ENCODE results near the gene GAB1. TPM values are rescaled to one million over a fixed set of nuclear protein-coding genes. Genes with fewer than 3 reads are reported as not detected.

GAB1 gene
- 10 to 100 TPM; 61.3 to 64.5 TPM for total RNA-seq
- 19.7 TPM for polyA plus RNA-seq (ENCODE audit: insufficient read depth, low read depth, low replicate concordance)
- long read RNA-seq, donor 1, partial matches to known transcripts, result 11 of 12 reads
- long read RNA-seq, donor 1, other reads (novel, unspliced or antisense), result 0 of 12 reads
- long read RNA-seq, donor 2, full-length matches to known transcripts, result 2 of 2 reads
- long read RNA-seq, donor 2, partial matches to known transcripts, result 0 of 2 reads
- long read RNA-seq, donor 2, other reads (novel, unspliced or antisense), result 0 of 2 reads

- H3K36me3 ChIP-seq (ENCODE audit: low read depth, missing control alignments), result no peaks in the 10 kb centered on the region
- WGBS, 2 donors, result 1% methylated on average over 50 to 81 of the region's 81 CpGs
- H3K9me3 ChIP-seq, result no peaks in the 10 kb centered on the region
- H3K4me3 ChIP-seq, result peak within 1 kb of the TSS; percentile 87 to 96
- peak; percentile 81 for DNase-seq
- intact Hi-C loops (cut with DNase I; ENCODE audit: low total_unique reads), result no loop called here
- no peaks in the 10 kb centered on the region for H3K27me3 ChIP-seq
- H3K27ac ChIP-seq, result peak within 1 kb of the TSS; percentile 96 to 97
- H3K4me1 ChIP-seq, result peaks cover 12% of the 10 kb centered on the region
- TF ChIP-seq CTCF (IDR thresholded peaks at IDR 0.05) (no peak), POLR2A (IDR thresholded peaks at IDR 0.05) (no peak)
Observed at GRCh38 chr4:143336781-143337599, at the start of gene GAB1. Gene GAB1 (plus strand): TSS chr4:143336876. CDS start chr4:143337189, 313 bp downstream.

- H3K27me3 ChIP-seq, result no peaks in the 10 kb centered on the region
- H3K9me3 ChIP-seq, result no peaks in the 10 kb centered on the region
- H3K4me3 ChIP-seq, result no peak overlapping the region
- peak overlapping the region in 1 of 2 donors; percentile 63 for H3K27ac ChIP-seq
- 65 to 69% methylated on average over 3 of the region's 3 CpGs for WGBS, 2 donors
- H3K36me3 ChIP-seq (ENCODE audit: low read depth, missing control alignments), result no peaks in the 10 kb centered on the region
- intact Hi-C loops (cut with DNase I; ENCODE audit: low total_unique reads), result no loop called here
- no peak for TF ChIP-seq CTCF (IDR thresholded peaks at IDR 0.05)
- no peak for TF ChIP-seq POLR2A (IDR thresholded peaks at IDR 0.05)
- DNase-seq, result no peak
- no peaks in the 10 kb centered on the region for H3K4me1 ChIP-seq
Observed at GRCh38 chr4:143287572-143287923, 49.1 kb upstream of the GAB1 start.

- TF ChIP-seq POLR2A (IDR thresholded peaks at IDR 0.05), result no peak
- no peak for TF ChIP-seq CTCF (IDR thresholded peaks at IDR 0.05)
- H3K27me3 ChIP-seq, result no peaks in the 10 kb centered on the region
- no peaks in the 10 kb centered on the region for H3K36me3 ChIP-seq (ENCODE audit: low read depth, missing control alignments)
- no peaks in the 10 kb centered on the region for H3K4me1 ChIP-seq
- H3K9me3 ChIP-seq, result no peaks in the 10 kb centered on the region
- H3K27ac ChIP-seq, result no peak overlapping the region
- H3K4me3 ChIP-seq, result no peak overlapping the region
- DNase-seq, result no peak
- intact Hi-C loops (cut with DNase I; ENCODE audit: low total_unique reads), result no loop called here
- 67 to 74% methylated on average over 4 of the region's 4 CpGs for WGBS, 2 donors
Observed at GRCh38 chr4:143288171-143288570, 48.5 kb upstream of the GAB1 start.

DNA sequence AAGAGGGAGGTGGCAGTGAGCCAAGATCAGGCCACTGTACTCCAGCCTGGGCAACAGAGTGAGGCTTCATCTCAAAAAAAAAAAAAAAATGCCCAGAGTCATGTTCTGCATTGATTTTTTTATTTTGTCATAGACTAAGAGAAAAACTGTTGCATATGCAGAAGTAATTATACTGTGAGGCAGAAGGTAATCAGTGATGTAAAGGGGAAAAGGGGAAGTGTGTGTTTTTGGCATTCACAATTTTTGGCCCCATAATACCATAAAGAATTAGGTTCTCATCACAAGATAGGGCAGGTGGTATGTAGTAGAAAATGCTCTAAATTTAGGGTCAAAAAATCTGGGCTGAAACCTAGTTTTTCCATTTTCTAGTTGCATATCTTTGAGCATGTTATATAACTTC is 47.3 kb upstream of the GAB1 start:
- no peaks in the 10 kb centered on the region for H3K9me3 ChIP-seq
- peaks cover under 1% of the 10 kb centered on the region for H3K4me1 ChIP-seq
- no peaks in the 10 kb centered on the region for H3K36me3 ChIP-seq (ENCODE audit: low read depth, missing control alignments)
- TF ChIP-seq POLR2A (IDR thresholded peaks at IDR 0.05) (no peak), CTCF (IDR thresholded peaks at IDR 0.05) (no peak)
- no peak for DNase-seq
- H3K4me3 ChIP-seq, result no peak overlapping the region
- intact Hi-C loops (cut with DNase I; ENCODE audit: low total_unique reads), result no loop called here
- no peaks in the 10 kb centered on the region for H3K27me3 ChIP-seq
- no peak overlapping the region for H3K27ac ChIP-seq

Measured in testis (tissue), 5 donors.